ENCODE results near the gene CELF3. TPM values are rescaled to one million over a fixed set of nuclear protein-coding genes. Genes with fewer than 3 reads are reported as not detected.
"Not testable (repeated sequence)": the region's sequence is repeated elsewhere in the genome, so short reads cannot be mapped to it uniquely, and the experiment has no call there.

Gene CELF3
- total RNA-seq, 1 experiment from 2014 or later = not detected

GRCh38 chr1:151684128-151684527 lies 32.5 kb downstream of the CELF3 start:
- H3K27ac Mint-ChIP-seq (ENCODE audit: unreplicated experiment) = no peak overlapping the region
- CTCF ChIA-PET = interaction anchor here (0.6 kb wide), 2 partner anchors 31 to 655 kb away, joined by 4 to 8 read pairs; no protein-coding TSS in a partner anchor
- H3K27me3 Mint-ChIP-seq (ENCODE audit: unreplicated experiment) = no peaks in the 10 kb centered on the region
- H3K36me3 Mint-ChIP-seq (ENCODE audit: insufficient read depth, unreplicated experiment) = peaks cover 12% of the 10 kb centered on the region
- no peaks in the 10 kb centered on the region for H3K9me3 Mint-ChIP-seq (ENCODE audit: low read depth, unreplicated experiment)
- BruUV-seq (replicated peaks) = no TSS peak
- no peak overlapping the region for H3K4me3 Mint-ChIP-seq (ENCODE audit: low read depth, unreplicated experiment)
- peaks cover 29% of the 10 kb centered on the region for H3K4me1 Mint-ChIP-seq (ENCODE audit: low read depth, unreplicated experiment)
- DNase-seq = no peak
- intact Hi-C loops (cut with micrococcal nuclease; ENCODE audit: unreplicated experiment) = loop anchor here (5.0 kb wide), 1 partner anchor 92 kb away; no protein-coding TSS in a partner anchor
- TF ChIP-seq CTCF (IDR thresholded peaks at IDR 0.05; ENCODE audit: unreplicated experiment) = no peak

- H3K27me3 Mint-ChIP-seq (ENCODE audit: unreplicated experiment); DNase-seq; CTCF ChIA-PET; H3K36me3 Mint-ChIP-seq (ENCODE audit: insufficient read depth, unreplicated experiment); H3K4me3 Mint-ChIP-seq (ENCODE audit: low read depth, unreplicated experiment); BruUV-seq (replicated peaks); H3K9me3 Mint-ChIP-seq (ENCODE audit: low read depth, unreplicated experiment); H3K27ac Mint-ChIP-seq (ENCODE audit: unreplicated experiment): not testable (repeated sequence)
- H3K4me1 Mint-ChIP-seq (ENCODE audit: low read depth, unreplicated experiment) = peaks cover 30% of the 10 kb centered on the region
- intact Hi-C loops (cut with micrococcal nuclease; ENCODE audit: unreplicated experiment) = loop anchor here (5.0 kb wide), 1 partner anchor 91 kb away; no protein-coding TSS in a partner anchor
Observed at GRCh38 chr1:151682901-151683300, 33.7 kb downstream of the CELF3 start.

- Mint-ChIP-seq H3K9me3 (ENCODE audit: low read depth, unreplicated experiment) (no peaks in the 10 kb centered on the region), H3K27ac (ENCODE audit: unreplicated experiment) (peak overlapping the region; percentile 62), H3K4me1 (ENCODE audit: low read depth, unreplicated experiment) (peaks cover 30% of the 10 kb centered on the region), H3K4me3 (ENCODE audit: low read depth, unreplicated experiment) (no peak overlapping the region), H3K27me3 (ENCODE audit: unreplicated experiment) (no peaks in the 10 kb centered on the region), H3K36me3 (ENCODE audit: insufficient read depth, unreplicated experiment) (peaks cover 9% of the 10 kb centered on the region)
- BruUV-seq (replicated peaks) = no TSS peak
- no peak for TF ChIP-seq CTCF (IDR thresholded peaks at IDR 0.05; ENCODE audit: unreplicated experiment)
- CTCF ChIA-PET = interaction anchor here (1.4 to 1.7 kb wide), 2 partner anchors 9 to 48 kb away, joined by 4 to 8 read pairs; no protein-coding TSS in a partner anchor
- no peak for DNase-seq
- intact Hi-C loops (cut with micrococcal nuclease; ENCODE audit: unreplicated experiment) = loop anchor here (2.0 to 5.0 kb wide), 2 partner anchors 43 to 90 kb away; no protein-coding TSS in a partner anchor
Observed at GRCh38 chr1:151681923-151682322, 34.7 kb downstream of the CELF3 start.

GRCh38 chr1:151680826-151681225 lies 35.8 kb downstream of the CELF3 start:
- H3K27ac Mint-ChIP-seq (ENCODE audit: unreplicated experiment) = peak overlapping the region; percentile 62
- H3K27me3 Mint-ChIP-seq (ENCODE audit: unreplicated experiment) = no peaks in the 10 kb centered on the region
- intact Hi-C loops (cut with micrococcal nuclease; ENCODE audit: unreplicated experiment) = loop anchor here (2.0 to 5.0 kb wide), 2 partner anchors 42 to 89 kb away; no protein-coding TSS in a partner anchor
- BruUV-seq (replicated peaks) = no TSS peak
- peak overlapping the region; percentile 5 for H3K4me3 Mint-ChIP-seq (ENCODE audit: low read depth, unreplicated experiment)
- DNase-seq = peak; percentile 54
- TF ChIP-seq CTCF (IDR thresholded peaks at IDR 0.05; ENCODE audit: unreplicated experiment) = no peak
- H3K4me1 Mint-ChIP-seq (ENCODE audit: low read depth, unreplicated experiment) = peaks cover 30% of the 10 kb centered on the region
- CTCF ChIA-PET = interaction anchor here (0.5 to 1.7 kb wide), 15 partner anchors 10 to 627 kb away, joined by 3 to 10 read pairs (median 4); partner anchors contain the start of genes SNX27 and TUFT1
- H3K36me3 Mint-ChIP-seq (ENCODE audit: insufficient read depth, unreplicated experiment) = peaks cover 9% of the 10 kb centered on the region
- H3K9me3 Mint-ChIP-seq (ENCODE audit: low read depth, unreplicated experiment) = no peaks in the 10 kb centered on the region

- no peak for TF ChIP-seq CTCF (IDR thresholded peaks at IDR 0.05; ENCODE audit: unreplicated experiment)
- BruUV-seq (replicated peaks) = TSS peak; percentile 99
- intact Hi-C loops (cut with micrococcal nuclease; ENCODE audit: unreplicated experiment) = loop anchor here (2.0 to 5.0 kb wide), 2 partner anchors 42 to 88 kb away; no protein-coding TSS in a partner anchor
- DNase-seq = no peak
- Mint-ChIP-seq H3K36me3 (ENCODE audit: insufficient read depth, unreplicated experiment) (peaks cover 9% of the 10 kb centered on the region), H3K4me1 (ENCODE audit: low read depth, unreplicated experiment) (peaks cover 30% of the 10 kb centered on the region), H3K27ac (ENCODE audit: unreplicated experiment) (peak overlapping the region; percentile 62), H3K9me3 (ENCODE audit: low read depth, unreplicated experiment) (no peaks in the 10 kb centered on the region), H3K27me3 (ENCODE audit: unreplicated experiment) (no peaks in the 10 kb centered on the region), H3K4me3 (ENCODE audit: low read depth, unreplicated experiment) (peak overlapping the region; percentile 5)
- CTCF ChIA-PET = interaction anchor here (0.5 to 1.7 kb wide), 12 partner anchors 10 to 627 kb away, joined by 3 to 10 read pairs (median 4); partner anchors contain the start of genes SNX27 and TUFT1
Observed at GRCh38 chr1:151680391-151680790, 36.2 kb downstream of the CELF3 start.

All from Calu3 (cell line).